GM18909 (cell line): Measurements from ENCODE around the gene SPAG9.
"Not testable (repeated sequence)": the region's sequence is repeated elsewhere in the genome, so short reads cannot be mapped to it uniquely, and the experiment has no call there.

ENCODE experiments used
- ATAC-seq: cut with Tn5 transposase; IDR thresholded peaks from one replicate; pipeline ENCODE4 v1.9.1; 2021; ENCODE audit warnings: mild to moderate bottlenecking; ENCODE audit not compliant: unreplicated experiment, poor library complexity

SPAG9 gene

DNA sequence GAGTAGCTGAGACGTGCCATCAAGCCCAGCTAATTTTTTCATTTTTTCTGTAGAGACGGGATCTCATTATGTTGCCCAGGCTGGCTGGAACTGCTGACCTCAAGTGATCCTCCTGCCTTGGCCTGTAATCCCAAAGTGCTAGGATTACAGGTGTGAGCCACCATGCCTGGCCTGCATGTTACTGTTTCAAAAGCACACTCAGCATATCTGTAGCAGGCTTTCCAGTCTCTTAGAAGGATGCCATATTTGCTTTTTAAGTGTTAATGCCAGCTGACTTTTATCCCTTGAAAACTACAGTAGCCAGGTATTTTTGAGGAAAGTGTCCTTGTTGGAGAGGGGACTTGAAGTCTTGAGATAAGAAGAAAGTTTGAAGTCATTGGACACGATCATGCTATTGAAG, 15.3 kb upstream of the SPAG9 start:
- ATAC-seq = no peak

DNA sequence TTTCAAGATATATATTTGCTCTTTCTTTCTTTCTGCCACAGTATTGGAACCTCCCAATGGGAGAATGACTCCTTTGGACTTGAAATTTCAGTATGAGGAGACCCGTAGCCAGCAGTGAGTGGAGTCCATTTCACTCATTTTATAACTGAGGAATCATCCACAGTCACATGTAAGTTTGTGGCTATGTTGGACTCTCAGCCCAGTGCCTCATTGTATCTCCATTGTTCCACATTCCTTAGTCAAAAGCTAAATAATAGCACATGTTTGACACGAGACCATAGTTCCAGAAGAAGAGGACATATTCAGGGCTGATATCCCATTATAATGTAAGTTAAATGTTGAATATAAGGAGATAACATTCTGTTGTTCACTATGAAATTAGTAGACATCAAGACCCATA, 12.7 kb upstream of the SPAG9 start:
- ATAC-seq = no peak

DNA sequence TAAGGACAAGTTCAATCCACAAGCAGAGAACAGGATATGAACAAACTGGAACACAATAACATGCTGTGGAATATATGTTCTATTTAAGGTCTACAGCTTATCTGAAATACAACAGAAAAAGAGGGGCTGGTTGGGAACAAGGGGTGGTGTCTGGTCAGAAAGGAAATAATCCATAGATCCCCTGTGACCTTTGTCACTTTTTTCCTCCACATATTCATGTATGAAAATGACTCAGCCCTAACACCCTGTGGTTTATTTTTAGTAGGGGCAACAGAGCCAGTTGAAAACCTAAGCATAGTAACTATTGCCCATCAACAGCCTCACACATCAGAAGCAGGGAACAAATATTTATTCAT, 12.3 kb upstream of the SPAG9 start:
- ATAC-seq = peak; percentile 73

DNA sequence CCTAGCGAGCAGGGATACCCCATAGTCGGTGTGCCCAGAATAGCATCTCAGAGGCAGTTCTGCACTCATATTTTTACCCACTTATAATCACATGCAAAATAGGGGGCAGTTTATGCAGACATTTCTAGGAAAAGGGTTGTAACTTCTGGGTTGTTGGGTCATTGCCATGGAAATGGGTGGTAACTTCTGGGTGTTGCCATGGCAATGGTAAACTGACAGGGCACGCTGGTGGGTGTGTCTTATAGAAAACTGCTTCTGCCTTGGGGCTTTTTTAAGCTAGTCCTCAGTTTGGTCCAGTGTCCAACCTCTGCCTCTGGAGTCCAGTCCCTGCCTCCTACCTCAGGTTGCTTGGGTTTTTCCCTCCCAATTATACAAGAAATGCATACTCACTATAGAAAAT, 7.4 kb upstream of the SPAG9 start:
- ATAC-seq = no peak

DNA sequence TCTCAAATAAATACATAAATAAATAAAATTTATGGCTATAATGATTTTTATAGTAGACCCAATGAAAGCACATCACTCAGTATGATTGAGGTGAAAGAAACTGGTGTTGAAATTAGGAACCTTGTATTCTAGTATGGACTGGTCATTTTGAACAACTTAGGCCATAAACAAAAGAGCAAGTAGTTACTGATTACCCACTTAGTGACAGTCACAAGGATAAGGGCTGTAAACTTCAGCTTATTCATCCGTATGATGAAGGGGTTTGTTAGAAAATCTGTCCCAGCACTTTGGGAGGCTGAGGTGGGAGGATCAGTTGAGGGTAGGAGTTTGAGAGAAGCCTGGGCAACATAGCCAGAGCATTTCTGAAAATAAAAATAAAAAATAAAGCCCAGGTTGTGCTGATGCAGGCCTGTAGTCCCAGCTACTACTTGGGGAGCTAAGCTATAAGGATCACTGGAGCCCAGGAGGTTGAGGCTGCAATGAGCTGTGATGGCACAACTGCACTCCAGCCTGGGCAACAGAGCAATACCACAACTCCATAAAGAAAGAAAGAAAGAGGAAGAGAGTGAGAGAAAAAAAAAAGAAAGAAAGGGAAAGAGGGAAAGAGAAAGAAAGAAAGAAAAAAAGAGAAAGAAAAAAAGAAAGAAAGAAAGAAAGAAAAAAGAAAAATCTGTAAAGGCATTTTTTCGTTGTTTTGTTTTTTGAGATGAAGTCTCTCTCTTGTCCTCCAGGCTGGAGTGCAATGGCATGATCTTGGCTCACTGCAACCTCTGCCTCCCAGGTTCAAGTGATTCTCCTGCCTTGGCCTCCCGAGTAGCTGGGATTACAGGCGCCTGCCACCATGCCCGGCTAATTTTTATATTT, 4.2 kb upstream of the SPAG9 start:
- no peak for ATAC-seq

DNA sequence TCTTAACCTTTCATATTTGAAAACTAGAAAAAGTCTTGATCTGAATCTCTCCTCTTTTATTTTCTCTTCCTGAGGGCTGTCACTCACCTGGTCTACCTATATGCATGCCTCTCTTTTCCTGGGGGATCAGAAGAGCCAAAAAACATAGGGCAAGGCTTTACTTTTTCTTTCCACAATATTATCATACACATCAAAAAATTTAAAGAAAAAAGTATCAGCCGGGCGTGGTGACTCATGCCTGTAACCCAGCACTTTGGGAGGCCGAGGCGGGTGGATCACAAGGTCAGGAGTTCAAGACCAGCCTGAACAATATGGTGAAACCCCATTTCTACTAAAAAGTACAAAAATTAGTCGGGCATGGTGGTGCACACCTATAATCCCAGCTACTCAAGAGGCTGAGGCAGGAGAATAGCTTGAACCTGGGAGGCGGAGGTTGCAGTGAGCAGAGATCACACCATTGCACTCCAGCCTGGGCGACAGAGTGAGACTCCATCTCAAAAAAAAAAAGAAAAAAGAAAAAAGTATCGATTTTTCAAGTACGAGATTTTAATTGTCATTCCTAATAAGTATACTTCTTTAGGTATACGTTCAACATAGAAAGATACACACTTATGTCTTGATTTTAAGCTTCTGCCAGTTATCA, 1.9 kb upstream of the SPAG9 start:
- ATAC-seq = not testable (repeated sequence)

DNA sequence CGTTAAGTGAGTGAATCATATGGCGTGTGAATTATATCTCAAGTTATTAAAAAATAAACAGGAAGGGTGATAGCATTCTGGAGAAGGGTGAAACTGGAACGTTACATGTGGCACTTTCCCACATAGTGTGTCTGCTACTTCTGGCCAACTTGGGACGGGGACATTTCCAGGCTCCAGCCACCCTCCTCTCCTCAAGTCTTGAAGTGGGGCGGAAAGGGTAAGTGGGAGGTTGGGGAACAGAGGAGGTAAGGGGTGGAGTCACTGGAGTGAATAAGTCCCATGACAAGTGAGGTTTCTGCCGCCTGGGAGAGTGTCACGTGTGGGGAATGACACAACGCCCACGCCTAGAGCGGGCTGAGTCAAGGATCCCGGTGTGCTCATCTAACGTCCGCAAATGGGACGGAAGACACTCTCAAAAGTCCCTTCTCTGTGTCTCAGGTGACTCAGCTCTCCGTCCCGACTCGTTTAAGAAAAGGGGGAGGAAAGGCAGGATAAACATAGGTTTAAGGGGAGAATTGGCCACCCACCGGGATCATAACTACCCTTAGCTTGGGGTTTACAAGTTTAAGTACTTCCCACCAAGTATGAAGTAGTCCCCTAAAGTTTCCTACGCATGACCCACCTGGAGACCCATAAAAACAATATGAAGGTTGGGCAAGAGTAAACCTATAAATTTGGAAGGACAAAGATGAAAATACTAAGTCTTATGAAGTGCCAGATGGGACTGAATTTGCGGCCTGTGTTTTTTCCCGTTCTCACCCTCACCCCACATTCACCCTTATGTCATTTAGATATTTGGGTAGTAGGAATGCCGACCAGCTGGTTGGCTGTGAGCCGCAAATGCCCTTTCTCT, 1.2 kb upstream of the SPAG9 start:
- peak; percentile 30 for ATAC-seq

DNA sequence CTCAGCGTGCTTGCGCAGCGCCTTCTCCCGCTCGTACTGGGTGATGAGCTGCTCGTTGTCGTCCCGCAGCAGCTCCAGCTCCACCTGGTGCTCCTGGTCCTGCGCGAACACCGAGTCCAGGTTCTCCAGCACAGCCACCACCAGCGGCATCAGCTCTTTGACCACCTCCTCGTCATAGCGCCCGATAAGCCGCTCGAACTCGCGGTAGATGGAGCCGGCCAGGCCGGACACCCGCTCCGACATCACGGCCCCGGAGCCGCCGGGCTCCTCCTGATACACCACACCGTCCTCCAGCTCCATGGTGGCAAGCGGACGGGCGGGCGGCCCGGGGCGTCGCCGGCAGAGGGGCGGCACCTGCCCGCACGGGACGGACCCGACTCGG, 320 bp downstream of the SPAG9 start:
- ATAC-seq = peak; percentile 23

DNA sequence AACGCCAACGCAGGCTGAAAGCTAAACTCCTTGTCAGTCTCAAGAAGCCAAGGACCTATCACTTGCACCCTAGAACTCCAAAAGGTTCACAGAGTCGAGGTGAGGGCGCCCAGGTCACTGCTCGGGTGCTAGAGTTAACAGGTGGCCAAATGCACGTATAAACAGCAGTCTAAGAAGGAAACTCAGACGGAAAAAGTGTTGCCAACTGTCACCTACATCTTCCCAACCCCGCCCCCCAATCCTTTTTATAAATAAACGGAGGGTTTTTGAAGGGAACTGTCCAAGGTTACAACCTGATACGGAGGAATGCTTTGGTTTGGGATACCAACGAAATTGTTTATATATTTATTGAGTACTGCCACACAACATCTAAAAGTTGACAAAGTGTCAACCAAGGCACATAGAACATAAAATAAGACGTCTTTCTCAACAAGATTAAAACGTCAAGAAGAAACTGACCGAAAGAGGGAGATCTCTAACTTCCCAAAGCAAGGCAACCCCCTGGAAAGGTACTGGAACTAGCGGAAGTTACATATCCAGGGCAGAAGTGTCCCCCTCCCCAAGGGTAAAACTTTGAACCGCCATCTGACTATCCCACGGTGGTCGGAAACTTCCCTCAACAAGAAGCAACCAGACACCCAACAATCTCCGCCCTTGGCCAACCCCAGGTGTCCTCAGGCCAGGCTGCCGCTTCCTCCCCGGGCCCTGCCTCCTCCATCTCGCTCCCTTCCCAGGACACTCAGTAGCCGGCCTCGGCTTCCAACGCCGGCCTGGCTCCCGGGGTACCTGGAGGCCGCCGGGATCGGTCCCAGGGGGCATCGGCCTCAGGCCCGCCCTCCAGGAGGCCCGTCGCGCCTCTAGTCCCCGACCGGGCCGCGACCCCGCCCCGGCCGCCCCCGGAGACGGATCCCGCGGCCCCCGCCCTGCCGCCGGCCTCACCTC, 982 bp downstream of the SPAG9 start:
- ATAC-seq = peak; percentile 28

DNA sequence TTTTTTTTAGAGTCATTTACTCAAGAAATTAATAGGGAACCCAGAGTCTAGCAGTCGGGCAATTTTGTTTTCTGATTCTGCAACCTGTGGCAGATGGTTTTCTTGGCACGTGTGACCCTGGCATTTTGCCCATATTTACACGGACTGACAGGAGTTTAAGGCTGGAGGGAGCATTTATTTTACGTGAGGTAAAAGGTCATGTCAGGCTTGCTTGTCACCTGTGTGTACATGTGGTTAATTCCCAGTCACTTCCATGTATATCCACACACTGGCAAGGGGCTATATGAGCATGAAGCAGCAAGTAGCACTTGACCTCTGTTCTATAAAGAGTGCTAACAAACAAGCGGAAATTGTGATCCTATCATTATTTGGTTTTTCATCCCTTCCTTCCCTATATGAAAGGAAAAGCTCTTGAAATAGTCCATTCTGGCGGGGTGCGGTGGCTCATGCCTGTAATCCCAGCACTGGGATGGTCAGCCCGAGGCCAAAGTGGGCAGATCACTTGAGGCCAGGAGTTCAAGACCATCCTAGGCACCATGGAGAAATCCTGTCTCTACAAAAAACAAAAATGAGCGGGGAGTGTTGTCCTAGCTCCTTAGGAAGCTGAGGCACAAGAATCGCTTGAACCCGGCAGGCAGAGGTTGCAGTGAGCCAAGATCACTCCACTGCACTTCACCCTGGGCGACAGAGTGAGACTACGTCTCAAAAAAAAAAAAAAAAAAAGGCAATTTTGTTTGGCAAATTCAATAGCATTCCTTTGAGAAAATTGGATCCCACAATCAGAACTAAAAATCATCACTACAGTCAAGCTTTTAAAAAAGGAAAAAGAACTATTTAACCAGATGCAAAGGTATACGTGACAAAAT, 2.1 kb downstream of the SPAG9 start:
- ATAC-seq = no peak

DNA sequence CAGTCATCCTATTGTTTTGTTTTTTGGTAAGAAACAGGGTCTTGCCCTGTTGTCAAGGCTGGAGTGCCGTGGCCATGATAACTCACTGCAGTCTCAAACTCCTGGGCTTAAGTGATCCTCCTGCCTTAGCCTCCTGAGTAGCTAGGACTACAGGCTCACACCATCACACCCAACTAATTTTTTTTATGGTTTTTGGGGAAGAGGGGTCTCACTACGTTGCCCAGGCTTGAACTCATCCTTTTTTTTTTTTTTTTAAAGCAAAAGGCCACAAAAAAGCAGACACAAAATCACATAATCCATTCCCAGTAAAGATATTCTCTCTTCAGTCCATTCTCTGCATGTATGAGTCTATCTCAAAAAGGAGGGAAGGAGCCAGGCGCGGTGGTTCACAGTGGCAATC, 5.5 kb downstream of the SPAG9 start:
- no peak for ATAC-seq

DNA sequence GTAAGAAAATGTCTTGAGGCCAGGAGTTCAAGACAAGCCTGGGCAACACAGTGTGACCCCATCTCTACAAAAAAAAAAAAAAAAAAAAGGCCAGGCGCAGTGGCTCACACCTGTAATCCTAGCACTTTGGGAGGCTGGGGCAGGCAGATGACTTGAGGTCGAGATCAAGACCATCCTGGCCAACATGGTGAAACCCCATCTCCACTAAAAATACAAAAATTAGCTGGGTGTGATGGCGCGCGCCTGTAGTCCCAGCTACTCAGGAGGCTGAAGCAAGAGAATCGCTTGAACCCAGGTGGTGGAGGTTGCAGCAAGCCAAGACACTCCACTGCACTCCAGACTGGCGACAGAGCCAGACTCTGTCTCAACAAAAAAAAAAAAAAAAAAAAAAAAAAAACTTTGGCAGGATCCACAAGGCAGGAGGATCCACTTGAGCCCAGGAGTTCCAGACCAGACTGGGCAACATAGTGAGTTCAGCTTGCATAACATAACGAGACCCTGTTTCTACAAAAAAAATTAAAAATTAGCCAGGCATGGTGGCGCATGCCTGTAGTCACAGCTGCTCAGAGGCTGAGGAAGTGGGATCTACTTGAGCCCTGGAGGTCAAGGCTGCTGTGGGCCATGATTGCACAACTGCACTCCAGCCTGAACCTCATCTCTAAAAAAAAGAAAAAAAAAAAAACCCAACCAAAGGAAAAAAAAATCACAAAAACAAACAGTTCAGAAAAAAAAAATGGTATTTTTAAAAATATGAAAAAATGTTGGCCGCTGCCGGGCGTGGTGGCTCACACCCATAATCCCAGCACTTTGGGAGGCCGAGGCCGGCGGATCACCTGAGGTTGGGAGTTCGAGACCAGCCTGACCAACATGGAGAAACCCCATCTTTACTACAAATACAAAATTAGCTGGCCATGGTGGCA, 8.1 kb downstream of the SPAG9 start:
- ATAC-seq = not testable (repeated sequence)

DNA sequence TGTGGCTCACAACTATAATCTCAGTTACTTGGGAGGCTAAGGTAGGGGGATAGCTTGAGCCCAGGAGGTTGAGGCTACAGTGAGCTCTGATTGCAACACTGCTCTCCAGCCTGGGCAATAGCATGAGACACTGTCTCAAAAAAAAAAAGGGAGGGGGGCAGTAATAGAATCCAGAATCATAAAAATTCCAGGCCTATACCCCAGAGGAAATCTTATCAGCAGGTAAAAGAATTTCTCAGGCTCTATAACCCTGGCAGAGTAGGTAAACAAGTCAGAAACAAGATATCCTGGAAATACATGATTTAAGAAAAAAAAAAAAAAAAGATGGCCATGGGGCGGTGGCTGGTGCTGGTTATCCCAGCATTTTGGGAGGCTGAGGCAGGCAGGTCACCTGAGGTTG, 12.9 kb downstream of the SPAG9 start:
- ATAC-seq = no peak

DNA sequence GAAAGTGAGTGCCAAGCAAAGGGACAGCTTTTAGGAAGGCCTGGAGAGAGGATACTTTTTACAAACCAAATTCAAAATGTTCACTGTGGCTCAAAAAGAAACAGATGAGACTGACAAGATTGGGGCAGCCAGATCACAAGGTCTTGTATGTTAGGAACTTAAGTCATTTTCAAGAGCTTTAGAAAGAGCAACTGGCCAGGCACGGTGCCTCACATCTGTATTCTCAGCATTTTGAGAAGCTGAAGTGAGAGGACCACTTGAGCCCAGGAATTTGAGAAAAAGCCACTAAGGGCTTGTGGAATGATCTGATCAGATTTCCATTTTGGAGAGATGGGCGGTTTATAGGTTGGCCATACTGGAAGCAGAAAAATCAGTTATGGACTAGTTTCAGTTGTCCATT, 17.2 kb downstream of the SPAG9 start:
- no peak for ATAC-seq

DNA sequence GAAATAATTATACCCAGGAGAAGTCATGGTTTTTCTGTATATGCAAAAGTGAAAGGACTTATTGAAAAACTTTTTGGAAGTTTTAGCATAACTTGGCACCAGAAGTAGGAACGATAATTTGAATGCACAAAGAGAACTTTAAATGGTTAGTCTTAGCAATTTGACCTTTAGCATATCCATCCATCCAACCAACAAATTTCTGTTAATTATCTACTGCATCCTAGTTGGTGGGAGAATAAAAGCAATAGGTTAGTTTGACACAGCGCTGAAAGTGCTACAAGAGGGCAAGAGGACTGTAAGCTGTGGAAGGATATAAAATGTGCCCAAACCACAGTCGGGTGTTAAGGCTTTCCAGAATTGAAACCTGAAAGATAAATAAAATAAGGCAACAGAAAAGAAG, 17.6 kb downstream of the SPAG9 start:
- no peak for ATAC-seq

DNA sequence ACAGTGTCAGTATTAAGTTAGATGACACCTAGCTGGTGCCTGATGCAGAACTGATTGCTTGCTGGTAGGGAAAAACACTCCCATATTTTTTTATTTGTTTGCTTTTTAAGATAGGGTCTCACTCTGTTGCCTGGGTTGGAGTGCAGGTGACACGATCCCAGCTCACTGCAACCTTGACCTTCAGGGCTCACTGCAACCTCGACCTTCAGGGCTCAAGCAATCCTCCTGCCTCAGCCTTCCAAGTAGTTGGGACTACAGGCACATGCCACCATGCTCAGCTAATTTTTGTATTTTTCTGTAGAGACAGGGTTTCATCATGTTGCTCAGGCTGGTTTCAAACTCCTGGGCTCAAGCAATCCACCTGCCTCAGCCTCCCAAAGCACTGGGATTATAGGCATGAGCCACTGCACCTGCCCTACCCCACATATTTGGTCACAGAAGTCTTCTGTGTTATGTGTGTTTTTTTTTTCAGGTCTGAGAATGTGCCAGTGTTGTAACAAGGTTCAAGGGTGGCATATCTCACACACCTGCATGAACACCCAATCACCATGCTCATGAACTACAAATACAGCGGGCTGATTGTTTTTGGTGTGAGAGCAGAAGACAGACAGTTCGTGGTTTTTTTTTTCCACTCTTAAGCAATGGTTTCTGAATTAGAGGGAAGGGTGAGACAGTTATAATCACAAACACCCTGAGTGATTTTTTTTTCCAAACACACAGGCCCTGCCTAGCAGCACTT, 22.8 kb downstream of the SPAG9 start:
- ATAC-seq = no peak

DNA sequence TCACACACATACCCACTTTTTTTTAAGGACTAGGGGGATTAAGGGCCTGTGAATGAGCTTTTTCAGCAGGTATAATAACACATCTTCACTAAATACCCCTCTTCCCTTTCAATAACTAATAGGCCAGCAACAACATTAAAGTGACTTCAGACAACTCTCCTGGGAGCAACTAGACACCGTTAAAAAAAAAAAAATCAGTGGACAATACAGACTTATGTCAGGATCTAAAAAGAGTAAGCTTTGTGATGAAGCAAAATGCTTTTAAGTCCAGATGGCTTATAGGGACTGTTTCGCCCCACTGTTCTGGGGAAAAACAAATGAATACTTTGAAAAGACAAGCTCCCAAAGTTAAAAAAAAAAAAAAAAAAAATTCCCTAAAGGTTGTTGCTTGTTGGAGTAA, 29.0 kb downstream of the SPAG9 start:
- no peak for ATAC-seq
